GM04504 (cell line): ENCODE results near the gene UBE2C.
"Not testable (repeated sequence)": the region's sequence is repeated elsewhere in the genome, so short reads cannot be mapped to it uniquely, and the experiment has no call there.

ENCODE experiments used
- DNase-seq: peaks from one replicate; pipeline ENCODE4 v3.0.0-alpha.2; 2012; ENCODE audit warnings: low read depth

The UBE2C gene

GRCh38 chr20:45812157-45813005 lies at the start of gene UBE2C:
Gene UBE2C (plus strand): TSS chr20:45812644. CDS start chr20:45812696, 52 bp downstream.
- DNase-seq: peak; percentile 100

GRCh38 chr20:45764618-45765282 lies 47.7 kb upstream of the UBE2C start:
- not testable (repeated sequence) for DNase-seq

GRCh38 chr20:45765307-45765875 lies 47.1 kb upstream of the UBE2C start:
- no peak for DNase-seq

GRCh38 chr20:45765980-45766379 lies 46.5 kb upstream of the UBE2C start:
- DNase-seq: no peak

- no peak for DNase-seq
Observed at GRCh38 chr20:45768479-45768878, 44.0 kb upstream of the UBE2C start.

- DNase-seq: peak; percentile 52
Observed at GRCh38 chr20:45771182-45771759, 41.2 kb upstream of the UBE2C start.

GRCh38 chr20:45772693-45773092 lies 39.8 kb upstream of the UBE2C start:
- no peak for DNase-seq

DNA sequence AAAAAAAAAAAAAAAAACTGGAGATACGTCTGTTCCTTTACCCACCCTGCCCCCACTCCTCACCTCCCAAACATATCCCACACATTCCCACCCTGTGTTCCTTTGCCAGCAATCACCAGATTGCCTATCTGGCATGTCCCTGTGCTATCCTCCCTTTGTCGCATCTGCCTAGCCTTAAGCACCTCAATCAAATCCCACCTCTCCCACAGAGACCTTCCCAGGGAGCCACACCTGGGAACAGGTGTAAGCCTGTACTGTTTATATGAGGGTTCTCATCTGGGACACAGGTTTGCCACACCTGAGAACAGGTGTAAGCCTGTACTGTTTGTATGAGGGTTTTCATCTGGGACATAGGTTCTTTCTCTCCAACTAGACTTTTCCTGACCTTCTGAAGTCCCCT lies 37.5 kb upstream of the UBE2C start:
- DNase-seq: no peak

DNA sequence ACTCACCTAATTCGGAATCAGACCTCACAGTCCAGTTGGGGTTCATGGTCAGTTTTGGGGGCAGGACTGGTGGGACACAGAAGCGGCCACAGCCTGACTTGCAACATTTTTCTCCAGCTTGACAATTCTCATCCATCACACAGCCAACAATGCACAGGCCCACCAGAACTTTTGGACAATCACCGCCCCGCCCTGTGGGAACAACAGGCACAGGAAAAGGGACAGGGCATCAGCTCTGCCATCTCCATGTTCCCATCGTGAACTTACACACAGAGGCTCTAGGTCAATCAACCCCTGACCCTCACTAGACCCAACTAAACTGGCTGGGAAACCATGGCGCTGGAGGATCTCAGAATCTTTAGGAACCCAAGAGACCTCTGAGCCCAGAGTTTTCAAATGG lies 37.0 kb upstream of the UBE2C start:
- DNase-seq: no peak

DNA sequence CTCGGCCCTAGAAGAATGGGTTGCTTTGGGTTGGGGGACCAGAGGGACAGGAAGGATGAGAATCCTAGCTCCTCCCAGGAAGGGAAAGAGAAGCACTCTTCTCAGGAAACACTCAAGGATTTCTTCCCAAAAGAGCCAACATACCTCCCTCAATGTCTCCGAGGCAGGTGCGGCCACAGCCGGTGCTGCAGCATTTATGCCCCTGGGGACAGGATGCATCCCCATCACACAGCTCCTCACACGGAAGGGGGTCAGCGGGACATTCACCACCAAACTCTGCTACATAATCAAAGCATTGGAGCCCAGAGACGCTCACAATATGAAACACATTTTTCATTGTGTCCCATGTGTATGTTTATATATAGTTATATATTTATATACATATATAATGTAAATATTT lies 35.5 kb upstream of the UBE2C start:
- DNase-seq: no peak

DNA sequence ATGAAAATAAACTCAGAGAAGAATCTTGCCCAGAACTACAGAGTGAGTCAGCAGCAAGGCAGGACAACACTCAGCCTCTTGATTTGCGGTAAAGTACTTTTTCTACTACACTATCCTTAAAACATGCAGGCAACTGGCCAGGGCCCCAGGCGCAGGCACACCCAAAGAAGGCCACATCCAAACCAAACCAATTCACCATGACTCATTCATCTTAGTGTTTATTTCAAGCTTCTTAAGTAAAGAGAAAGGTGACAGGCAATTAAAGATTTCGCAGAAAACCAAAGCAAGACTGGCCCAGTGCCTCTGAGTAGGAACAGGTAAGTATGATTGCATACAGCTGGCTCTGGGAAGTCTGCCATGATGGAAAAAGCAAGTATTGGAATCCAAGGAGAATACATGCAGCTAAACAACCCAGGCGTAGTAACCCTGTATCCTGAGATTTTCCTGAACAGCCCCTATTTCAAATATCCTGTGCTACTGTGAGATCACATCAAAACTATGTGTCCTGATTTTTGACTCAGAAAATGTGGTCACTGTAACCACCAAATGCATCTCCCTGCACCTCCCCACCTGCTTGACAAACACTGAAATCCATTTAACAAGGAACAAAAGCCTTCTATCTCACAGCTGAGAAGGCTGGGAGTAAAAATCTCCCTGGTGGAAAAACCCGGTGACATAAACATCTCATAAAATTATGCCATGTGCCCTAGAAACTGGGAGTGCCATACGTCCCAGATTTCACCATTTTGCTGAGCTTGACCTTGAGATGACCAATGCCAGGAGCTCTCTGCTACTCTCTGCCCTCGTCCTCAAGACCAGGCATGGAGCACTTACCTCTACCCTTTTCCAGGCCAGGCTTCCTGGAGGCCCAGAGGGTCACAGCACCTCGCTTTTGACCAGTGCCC lies 33.2 kb upstream of the UBE2C start:
- DNase-seq: peak; percentile 98

- DNase-seq: no peak
Observed at GRCh38 chr20:45780159-45780558, 32.3 kb upstream of the UBE2C start.

GRCh38 chr20:45781391-45781931 lies 31.0 kb upstream of the UBE2C start:
- peak; percentile 68 for DNase-seq

DNA sequence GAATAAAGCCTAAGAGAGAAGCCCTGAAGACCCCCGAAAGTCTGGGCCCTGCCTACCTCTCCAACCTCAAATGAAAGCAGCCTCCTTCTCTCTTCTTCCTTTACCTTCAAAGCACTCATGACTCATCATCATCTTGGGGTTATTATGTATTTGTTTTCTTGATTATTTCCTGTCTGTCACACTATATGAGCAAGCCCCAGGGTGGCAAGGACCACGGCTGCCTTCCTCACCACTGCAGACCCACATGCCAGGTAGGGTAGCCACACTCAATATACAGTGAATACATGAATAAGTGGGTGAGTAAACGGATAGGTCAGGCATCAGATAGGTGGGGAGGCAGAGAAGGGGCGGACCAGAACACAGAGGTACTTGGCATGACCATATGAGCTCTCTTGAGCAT lies 29.6 kb upstream of the UBE2C start:
- no peak for DNase-seq

DNA sequence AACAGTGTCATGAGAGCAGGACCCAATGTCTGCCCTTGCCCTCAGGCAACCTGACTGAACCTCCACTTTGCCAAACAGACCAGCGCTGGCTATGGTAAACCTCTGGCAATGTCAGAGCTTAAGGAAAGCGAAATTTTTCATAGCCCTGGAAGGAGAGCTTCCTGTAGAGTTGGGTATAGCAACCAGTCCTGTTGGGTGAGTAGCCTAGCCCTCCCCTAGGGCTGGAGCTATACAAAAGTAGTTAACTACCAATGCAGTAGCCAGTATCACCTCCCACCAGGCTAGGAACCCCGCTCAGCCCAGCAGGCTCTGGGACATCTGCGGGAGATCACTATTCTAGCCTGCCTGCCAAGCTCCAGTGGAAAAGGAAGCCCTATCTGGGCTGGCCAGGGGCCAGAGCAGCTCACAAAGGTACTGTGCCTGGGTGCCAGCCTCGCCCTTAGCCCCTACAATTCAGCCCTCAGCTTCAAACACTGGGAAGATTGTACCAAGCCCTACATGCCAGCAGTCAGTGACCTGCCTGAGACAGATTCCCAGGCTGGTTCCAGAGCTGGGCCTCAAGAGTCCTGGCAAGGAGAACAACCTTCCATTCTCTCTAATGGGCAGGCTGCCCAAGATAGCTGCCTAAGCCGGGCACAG lies 28.7 kb upstream of the UBE2C start:
- DNase-seq: no peak

DNA sequence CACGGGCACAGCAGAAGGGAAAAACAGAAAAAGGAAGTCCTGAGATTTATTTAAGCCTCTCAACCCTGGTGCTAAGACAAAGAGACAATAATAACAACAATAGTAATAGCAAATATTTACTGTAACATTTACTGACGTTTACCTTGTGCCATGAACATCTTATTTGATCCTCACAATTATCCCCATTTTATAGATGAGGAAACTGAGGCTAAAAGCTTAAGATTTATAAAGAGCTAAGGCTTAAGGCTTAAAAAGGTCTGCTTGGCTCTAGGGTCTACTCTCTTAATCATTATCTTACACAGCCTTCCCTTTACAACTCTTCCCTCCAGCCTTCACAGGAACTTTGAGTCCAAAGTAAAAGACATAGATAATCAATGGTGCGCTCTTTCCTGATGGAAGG lies 24.1 kb upstream of the UBE2C start:
- DNase-seq: no peak

- no peak for DNase-seq
Observed at GRCh38 chr20:45792317-45793118, 19.9 kb upstream of the UBE2C start.

DNA sequence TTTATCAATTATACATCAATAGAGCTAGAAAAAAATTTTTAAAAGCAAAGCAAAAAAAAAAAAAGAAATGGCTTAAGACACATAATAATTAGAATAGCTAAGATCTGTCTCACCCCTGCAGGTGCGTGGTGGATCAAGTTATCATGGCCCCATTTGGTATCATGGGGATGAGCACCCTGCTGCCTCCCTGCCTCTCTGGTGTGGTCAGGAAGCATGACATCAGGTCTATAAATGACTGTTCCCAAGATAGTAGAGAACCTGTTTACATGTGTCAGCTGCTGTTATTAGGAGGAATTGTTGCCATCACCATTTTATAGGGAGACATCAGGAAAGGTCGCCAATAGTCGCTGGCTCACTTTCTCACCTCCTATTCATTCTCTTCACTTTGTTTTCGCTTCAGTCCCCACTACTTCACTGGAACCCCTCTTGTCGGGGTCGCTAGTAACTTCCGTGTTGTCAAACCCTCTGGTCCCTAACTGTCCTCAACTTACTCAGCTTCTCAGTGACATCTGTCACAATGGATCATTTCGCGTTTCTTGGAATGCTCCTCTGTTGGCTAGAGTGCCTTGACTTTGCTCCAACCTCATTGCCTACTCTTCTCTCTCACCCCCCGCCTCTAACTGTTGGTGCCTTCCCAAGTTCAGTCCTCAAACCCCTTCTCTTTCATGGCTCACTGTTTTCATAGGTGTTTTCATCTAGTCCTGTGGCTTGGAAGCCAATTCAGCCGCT lies 15.9 kb upstream of the UBE2C start:
- DNase-seq: no peak

DNA sequence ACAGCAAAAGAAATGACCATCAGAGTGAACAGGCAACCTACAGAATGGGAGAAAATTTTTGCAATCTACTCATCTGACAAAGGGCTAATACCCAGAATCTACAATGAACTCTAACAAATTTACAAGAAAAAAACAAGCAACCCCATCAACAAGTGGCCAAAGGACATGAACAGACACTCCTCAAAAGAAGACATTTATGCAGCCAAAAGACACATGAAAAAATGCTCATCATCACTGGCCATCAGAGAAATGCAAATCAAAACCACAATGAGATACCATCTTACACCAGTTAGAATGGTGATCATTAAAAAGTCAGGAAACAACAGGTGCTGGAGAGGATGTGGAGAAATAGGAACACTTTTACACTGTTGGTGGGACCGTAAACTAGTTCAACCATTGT lies 14.9 kb upstream of the UBE2C start:
- DNase-seq: not testable (repeated sequence)
